Keratinocyte (primary cell): ENCODE results near the gene QRSL1. TPM values are rescaled to one million over a fixed set of nuclear protein-coding genes. Genes with fewer than 3 reads are reported as not detected.
A peak's percentile ranks its signal among the peaks of the same experiment; 100 is the strongest.

Experiments used
- DNase-seq: peaks from one replicate; pipeline ENCODE4 v3.0.0-alpha.2; 2011; ENCODE audit warnings: low read depth, missing footprints, low spot score
- FAIRE-seq: peaks from 2 replicates; lab custom pipeline; 2011; peaks lifted over from hg19 to GRCh38; lab: Jason Lieb, UNC
- H2AFZ ChIP-seq: 2 replicates; pipeline ENCODE4 v1.6.0; 2012; ENCODE audit warnings: low read length, control low read depth, inconsistent platforms; ENCODE audit not compliant: control insufficient read depth
- H3K27ac ChIP-seq: 2 replicates; pipeline ENCODE4 v1.5.1; 2011; ENCODE audit warnings: low read length; ENCODE audit not compliant: control insufficient read depth, insufficient read depth
- H3K27me3 ChIP-seq: 3 replicates; pipeline ENCODE4 v1.6.0; 2011; ENCODE audit warnings: low read length; ENCODE audit not compliant: control insufficient read depth, insufficient read depth; ENCODE audit errors: extremely low read depth
- H3K36me3 ChIP-seq, 2 experiments: 2 replicates in 1 of 2; 3 replicates in 1 of 2; pipeline ENCODE4 v1.5.1; 2011; ENCODE audit warnings: low read length in 2 of 2, mild to moderate bottlenecking in 1 of 2; ENCODE audit not compliant: control insufficient read depth in 2 of 2, insufficient read depth in 2 of 2; ENCODE audit errors: extremely low read depth in 1 of 2
- H3K4me1 ChIP-seq: 3 replicates; pipeline ENCODE4 v1.5.1; 2011; ENCODE audit warnings: low read length; ENCODE audit not compliant: control insufficient read depth, insufficient read depth; ENCODE audit errors: extremely low read depth
- H3K4me2 ChIP-seq: 3 replicates; pipeline ENCODE4 v1.6.0; 2011; ENCODE audit warnings: low read depth, low read length; ENCODE audit not compliant: control insufficient read depth, insufficient read depth; ENCODE audit errors: extremely low read depth
- H3K4me3 ChIP-seq, 3 experiments: fragments of 200-600 bp in 1 of 3; sonication (generic) in 1 of 3; 2 replicates in 2 of 3; 3 replicates in 1 of 3; pipeline ENCODE4 v1.5.1; 2011 to 2016; ENCODE audit warnings: low read length in 3 of 3, mild to moderate bottlenecking in 3 of 3, control low read depth in 2 of 3, inconsistent platforms in 1 of 3, low read depth in 1 of 3, mixed read lengths in 1 of 3, mixed run types in 1 of 3, moderate library complexity in 1 of 3; ENCODE audit not compliant: control insufficient read depth in 2 of 3, insufficient read depth in 2 of 3; ENCODE audit errors: extremely low read depth in 1 of 3
- H3K79me2 ChIP-seq: 2 replicates; pipeline ENCODE4 v1.6.0; 2012; ENCODE audit warnings: low read length; ENCODE audit not compliant: control insufficient read depth, insufficient read depth
- H3K9ac ChIP-seq: 3 replicates; pipeline ENCODE4 v1.6.0; 2011; ENCODE audit warnings: low read length; ENCODE audit not compliant: control insufficient read depth, insufficient read depth; ENCODE audit errors: extremely low read depth
- H3K9me1 ChIP-seq: 3 replicates; pipeline ENCODE4 v1.6.0; 2011; ENCODE audit warnings: low read length; ENCODE audit not compliant: control insufficient read depth, insufficient read depth; ENCODE audit errors: extremely low read depth
- H3K9me3 ChIP-seq: 2 replicates; pipeline ENCODE4 v1.5.1; 2012; ENCODE audit warnings: low read depth, low read length; ENCODE audit not compliant: control insufficient read depth
- H4K20me1 ChIP-seq: 3 replicates; pipeline ENCODE4 v1.6.0; 2011; ENCODE audit warnings: low read length; ENCODE audit not compliant: control insufficient read depth, insufficient read depth; ENCODE audit errors: extremely low read depth
- CTCF ChIP-seq, 3 experiments: IDR thresholded peaks in 1 of 3; conservative IDR thresholded peaks in 1 of 3; optimal IDR thresholded peaks in 1 of 3; 2 replicates in 2 of 3; 3 replicates in 1 of 3; pipeline versions ENCODE3 to v1.5.1; 2011; ENCODE audit warnings: low read length in 3 of 3, mild to moderate bottlenecking in 3 of 3, moderate library complexity in 2 of 3, control low read depth in 1 of 3, inconsistent platforms in 1 of 3; ENCODE audit not compliant: insufficient read depth in 2 of 3; ENCODE audit errors: extremely low read depth in 1 of 3
- EZH2 ChIP-seq: IDR thresholded peaks from one replicate; pipeline ENCODE4 v1.6.1; 2012; ENCODE audit warnings: inconsistent platforms, mild to moderate bottlenecking, low read length, moderate library complexity
- dilution Hi-C: fragments of 300-500 bp; cut with MboI; formaldehyde crosslinking; loops from one replicate; pipeline ENCODE4 v1.7.0; 2020; ENCODE audit warnings: low sequenced_read_pairs; ENCODE audit not compliant: extremely low pct_ligation_motif_present
- polyA plus RNA-seq, 5 experiments: library from polyadenylated mRNA; depleted of rRNA in 3 of 5; stranded (reverse) in 3 of 5; stranded (forward) in 1 of 5; unstranded in 1 of 5; fragments of >200 nt; gene quantifications; 1 replicate in 1 of 5; 2 replicates in 3 of 5; 3 replicates in 1 of 5; pipeline versions ENCODE4 v1.2.1 to v1.2.3, GENCODE V29; 2011 to 2012; ENCODE audit warnings: missing spikeins in 2 of 5, low read depth in 1 of 5, low replicate concordance in 1 of 5

Gene QRSL1
- polyA plus RNA-seq, 1 donor (not counting 4 experiments of a cell fraction or from before 2014, with no cell fraction given) = 14.6 TPM

DNA sequence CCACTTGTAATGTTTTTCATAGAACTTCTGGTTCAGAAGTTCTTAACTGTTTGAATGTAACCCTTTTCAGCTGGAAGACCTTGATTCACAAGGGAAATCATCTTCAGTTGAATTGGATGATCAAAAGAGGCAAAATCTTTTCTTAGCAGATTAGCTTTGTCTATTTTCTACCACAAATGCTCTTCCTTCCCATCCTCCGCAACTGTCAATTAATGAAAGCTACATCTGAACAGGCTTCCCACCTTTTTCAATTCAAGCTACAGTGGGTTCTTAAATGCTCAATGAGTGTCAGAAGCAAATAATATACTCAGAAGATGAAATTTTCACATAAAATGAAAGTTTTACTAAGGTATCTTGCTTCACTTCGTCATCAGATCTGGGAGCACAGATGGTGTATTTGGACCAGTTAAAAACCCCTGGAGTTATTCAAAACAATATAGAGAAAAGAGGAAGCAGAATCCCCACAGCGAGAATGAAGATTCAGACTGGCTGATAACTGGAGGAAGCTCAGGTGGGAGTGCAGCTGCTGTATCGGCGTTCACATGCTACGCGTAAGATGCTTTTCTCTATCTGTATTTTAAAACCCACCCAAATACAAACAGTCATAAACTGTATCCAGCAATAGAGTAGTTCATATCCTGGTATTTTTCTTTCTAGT lies 19.4 kb downstream of the QRSL1 start:
- no peaks in the 10 kb centered on the region for H3K9me1 ChIP-seq
- H3K79me2 ChIP-seq = no peaks in the 10 kb centered on the region
- DNase-seq (no peak), FAIRE-seq (peak; percentile 34)
- no peaks in the 10 kb centered on the region for H3K9me3 ChIP-seq
- H3K36me3 ChIP-seq = peaks cover 3 to 7% of the 10 kb centered on the region in 2 experiments
- H2AFZ ChIP-seq = no peak overlapping the region
- H4K20me1 ChIP-seq = no peaks in the 10 kb centered on the region
- H3K27me3 ChIP-seq = no peaks in the 10 kb centered on the region
- no peak overlapping the region for H3K9ac ChIP-seq
- no peak overlapping the region for H3K4me2 ChIP-seq
- TF ChIP-seq CTCF (optimal IDR thresholded peaks at IDR 0.05 in 1 of 3, IDR thresholded peaks at IDR 0.05 in 1 of 3, conservative IDR thresholded peaks at IDR 0.05 in 1 of 3; ENCODE audit: extremely low read depth in 1 of 3, insufficient read depth in 2 of 3, low read length in 3 of 3) (no peak), EZH2 (no peak)
- dilution Hi-C loops = no loop called here
- no peaks in the 10 kb centered on the region for H3K4me1 ChIP-seq
- H3K4me3 ChIP-seq = no peak overlapping the region
- no peak overlapping the region for H3K27ac ChIP-seq

- H3K27ac ChIP-seq = no peak overlapping the region
- no peak overlapping the region for H3K4me2 ChIP-seq
- no peaks in the 10 kb centered on the region for H4K20me1 ChIP-seq
- peaks cover 2 to 17% of the 10 kb centered on the region in 2 experiments for H3K36me3 ChIP-seq
- no peaks in the 10 kb centered on the region for H3K79me2 ChIP-seq
- H3K9me1 ChIP-seq = no peaks in the 10 kb centered on the region
- FAIRE-seq (no peak), DNase-seq (no peak)
- H3K4me3 ChIP-seq = no peak overlapping the region
- no peak for TF ChIP-seq CTCF (optimal IDR thresholded peaks at IDR 0.05 in 1 of 3, IDR thresholded peaks at IDR 0.05 in 1 of 3, conservative IDR thresholded peaks at IDR 0.05 in 1 of 3; ENCODE audit: extremely low read depth in 1 of 3, insufficient read depth in 2 of 3, low read length in 3 of 3)
- TF ChIP-seq EZH2 = no peak
- H3K4me1 ChIP-seq = no peaks in the 10 kb centered on the region
- H3K9ac ChIP-seq = no peak overlapping the region
- dilution Hi-C loops = no loop called here
- H3K27me3 ChIP-seq = no peaks in the 10 kb centered on the region
- no peaks in the 10 kb centered on the region for H3K9me3 ChIP-seq
- H2AFZ ChIP-seq = no peak overlapping the region
These were observed 29.1 kb downstream of the QRSL1 start for GRCh38 chr6:106658469-106658868.
